Esophagus (tissue), 2 donors: ENCODE data around the gene SHISA3. TPM values are rescaled to one million over a fixed set of nuclear protein-coding genes. Genes with fewer than 3 reads are reported as not detected.
A peak's percentile ranks its signal among the peaks of the same experiment; 100 is the strongest.

ENCODE experiments used
- H3K27ac ChIP-seq, 2 donors: one replicate each; pipeline ENCODE4 v1.5.1; 2013; ENCODE audit warnings: low read depth in 2 of 2, mild to moderate bottlenecking in 2 of 2, inconsistent platforms in 1 of 2, low read length in 1 of 2, moderate library complexity in 1 of 2
- H3K27me3 ChIP-seq, 2 donors: one replicate each; pipeline ENCODE4 v1.6.1; 2013; ENCODE audit warnings: low read length in 2 of 2, control low read depth in 1 of 2, mild to moderate bottlenecking in 1 of 2; ENCODE audit not compliant: insufficient read depth in 2 of 2, control insufficient read depth in 1 of 2
- H3K36me3 ChIP-seq, 2 donors: one replicate each; pipeline ENCODE4 v1.6.1; 2013; ENCODE audit warnings: low read length in 1 of 2; ENCODE audit not compliant: control insufficient read depth in 2 of 2, insufficient read depth in 2 of 2
- H3K4me1 ChIP-seq, 2 donors: one replicate each; pipeline ENCODE4 v1.6.1; 2013; ENCODE audit warnings: low read length in 1 of 2; ENCODE audit not compliant: control insufficient read depth in 2 of 2, insufficient read depth in 2 of 2
- H3K4me3 ChIP-seq, 2 donors: one replicate each; pipeline ENCODE4 v1.5.1; 2013; ENCODE audit warnings: low read length in 2 of 2, mild to moderate bottlenecking in 2 of 2, low read depth in 1 of 2, moderate library complexity in 1 of 2
- H3K9me3 ChIP-seq, 2 donors: one replicate each; pipeline ENCODE4 v1.6.1; 2013; ENCODE audit warnings: mild to moderate bottlenecking in 2 of 2, low read depth in 1 of 2, low read length in 1 of 2, moderate library complexity in 1 of 2; ENCODE audit not compliant: control insufficient read depth in 2 of 2, insufficient read depth in 1 of 2
- WGBS, 2 donors: extraction: QIAGEN DNeasy Blood & Tissue Kit; methylation state at CpG; one replicate each; pipeline ENCODE4 v1.1.7; 2013; 5-methylcytosine and 5-hydroxymethylcytosine counted together
- polyA plus RNA-seq, 2 donors: library from polyadenylated mRNA; stranded (reverse); fragments of 200-250 nt; gene quantifications; one replicate each; pipeline ENCODE4 v1.2.3, GENCODE V29; 2013
- donor health status: healthy with polysubstance abuse.
- donor health status: Bipolar disorder and iron deficiency.

Gene SHISA3
- polyA plus RNA-seq, 2 donors: 0.22 to 0.39 TPM

GRCh38 chr4:42398871-42399331 lies 1.6 kb downstream of the SHISA3 start:
- no peaks in the 10 kb centered on the region for H3K36me3 ChIP-seq

GRCh38 chr4:42399393-42399792 lies 2.1 kb downstream of the SHISA3 start:
- Histone ChIP-seq H3K27me3 (peaks cover 0 to 6% of the 10 kb centered on the region in 2 donors), H3K9me3 (no peaks in the 10 kb centered on the region), H3K27ac (no peak overlapping the region), H3K4me1 (peaks cover 12% of the 10 kb centered on the region in 2 donors), H3K4me3 (no peak overlapping the region), H3K36me3 (no peaks in the 10 kb centered on the region)
- WGBS, 2 donors: 31 to 36% methylated on average over 10 of the region's 10 CpGs

More at GRCh38 chr4:42398871-42399331, 1.6 kb downstream of the SHISA3 start:
- Histone ChIP-seq H3K9me3 (no peaks in the 10 kb centered on the region), H3K27ac (no peak overlapping the region), H3K4me3 (peak overlapping the region in 1 of 2 donors; percentile 48), H3K27me3 (peaks cover 0 to 6% of the 10 kb centered on the region in 2 donors), H3K4me1 (peaks cover 12% of the 10 kb centered on the region in 2 donors)
- 6 to 9% methylated on average over 24 of the region's 24 CpGs for WGBS, 2 donors

- H3K27me3 ChIP-seq: peaks cover 0 to 6% of the 10 kb centered on the region in 2 donors
- H3K36me3 ChIP-seq: no peaks in the 10 kb centered on the region
These were observed 3.9 kb downstream of the SHISA3 start for GRCh38 chr4:42401171-42401570.

GRCh38 chr4:42404001-42404400 lies 6.7 kb downstream of the SHISA3 start:
- no peaks in the 10 kb centered on the region for H3K27me3 ChIP-seq
- no peaks in the 10 kb centered on the region for H3K4me1 ChIP-seq
- H3K9me3 ChIP-seq: no peaks in the 10 kb centered on the region
- 85 to 89% methylated on average over 6 of the region's 6 CpGs for WGBS, 2 donors
- no peak overlapping the region for H3K4me3 ChIP-seq
- no peaks in the 10 kb centered on the region for H3K36me3 ChIP-seq
- no peak overlapping the region for H3K27ac ChIP-seq

More at GRCh38 chr4:42401171-42401570, 3.9 kb downstream of the SHISA3 start:
- Histone ChIP-seq H3K4me3 (no peak overlapping the region), H3K9me3 (no peaks in the 10 kb centered on the region), H3K4me1 (peaks cover 12% of the 10 kb centered on the region in 2 donors), H3K27ac (no peak overlapping the region)
- 66 to 68% methylated on average over 9 of the region's 9 CpGs for WGBS, 2 donors

- 78 to 83% methylated on average over 3 of the region's 3 CpGs for WGBS, 2 donors
- Histone ChIP-seq H3K27ac (no peak overlapping the region), H3K27me3 (no peaks in the 10 kb centered on the region), H3K4me3 (no peak overlapping the region), H3K4me1 (no peaks in the 10 kb centered on the region), H3K9me3 (no peaks in the 10 kb centered on the region), H3K36me3 (no peaks in the 10 kb centered on the region)
These were observed 13.2 kb downstream of the SHISA3 start for GRCh38 chr4:42410446-42410845.

- H3K9me3 ChIP-seq: no peaks in the 10 kb centered on the region
- H3K36me3 ChIP-seq: no peaks in the 10 kb centered on the region
- no peaks in the 10 kb centered on the region for H3K4me1 ChIP-seq
- H3K4me3 ChIP-seq: no peak overlapping the region
- no peak overlapping the region for H3K27ac ChIP-seq
- no peaks in the 10 kb centered on the region for H3K27me3 ChIP-seq
- 82 to 88% methylated on average over 4 of the region's 4 CpGs for WGBS, 2 donors
These were observed 14.5 kb downstream of the SHISA3 start for GRCh38 chr4:42411803-42412202.

GRCh38 chr4:42412251-42412650 lies 15.0 kb downstream of the SHISA3 start:
- no peak overlapping the region for H3K4me3 ChIP-seq
- H3K4me1 ChIP-seq: no peaks in the 10 kb centered on the region
- H3K27me3 ChIP-seq: no peaks in the 10 kb centered on the region
- no peaks in the 10 kb centered on the region for H3K9me3 ChIP-seq
- no peak overlapping the region for H3K27ac ChIP-seq
- WGBS, 2 donors: 49 to 57% methylated on average over 2 of the region's 2 CpGs
- no peaks in the 10 kb centered on the region for H3K36me3 ChIP-seq

GRCh38 chr4:42415281-42415680 lies 18.0 kb downstream of the SHISA3 start:
- Histone ChIP-seq H3K27ac (no peak overlapping the region), H3K36me3 (no peaks in the 10 kb centered on the region), H3K27me3 (no peaks in the 10 kb centered on the region), H3K4me1 (no peaks in the 10 kb centered on the region), H3K9me3 (no peaks in the 10 kb centered on the region), H3K4me3 (no peak overlapping the region)
- 67 to 82% methylated on average over 1 of the region's 1 CpG for WGBS, 2 donors

GRCh38 chr4:42416017-42416416 lies 18.7 kb downstream of the SHISA3 start:
- Histone ChIP-seq H3K27ac (no peak overlapping the region), H3K9me3 (no peaks in the 10 kb centered on the region), H3K4me3 (no peak overlapping the region), H3K4me1 (no peaks in the 10 kb centered on the region), H3K27me3 (no peaks in the 10 kb centered on the region), H3K36me3 (no peaks in the 10 kb centered on the region)
- 59 to 61% methylated on average over 3 of the region's 3 CpGs for WGBS, 2 donors

- no peak overlapping the region for H3K4me3 ChIP-seq
These were observed 20.3 kb downstream of the SHISA3 start for GRCh38 chr4:42417550-42417949.

More at GRCh38 chr4:42417550-42417949, 20.3 kb downstream of the SHISA3 start:
- no peak overlapping the region for H3K27ac ChIP-seq
- no peaks in the 10 kb centered on the region for H3K27me3 ChIP-seq
- 94 to 97% methylated on average over 3 of the region's 3 CpGs for WGBS, 2 donors
- no peaks in the 10 kb centered on the region for H3K4me1 ChIP-seq
- H3K9me3 ChIP-seq: no peaks in the 10 kb centered on the region
- H3K36me3 ChIP-seq: no peaks in the 10 kb centered on the region
